GM23248 (cell line): ENCODE results near the gene TANGO6. TPM values are rescaled to one million over a fixed set of nuclear protein-coding genes. Genes with fewer than 3 reads are reported as not detected.
"Not testable (repeated sequence)": the region's sequence is repeated elsewhere in the genome, so short reads cannot be mapped to it uniquely, and the experiment has no call there.

ENCODE experiments used
- DNase-seq: peaks from one replicate; pipeline ENCODE4 v3.0.0-alpha.2; 2015
- H2AFZ ChIP-seq: fragments of 200-600 bp; sonication (generic); 2 replicates; pipeline ENCODE4 v1.6.1; 2016; ENCODE audit warnings: antibody characterized with exemption
- H3F3A ChIP-seq: fragments of 200-600 bp; sonication (generic); 2 replicates; pipeline ENCODE4 v1.6.1; 2016; ENCODE audit warnings: mild to moderate bottlenecking, antibody characterized with exemption, mixed run types; ENCODE audit not compliant: insufficient read depth
- H3K27ac ChIP-seq: fragments of 200-600 bp; sonication (generic); 2 replicates; pipeline ENCODE4 v1.5.1; 2016; ENCODE audit warnings: mild to moderate bottlenecking
- H3K27me3 ChIP-seq: fragments of 200-600 bp; sonication (generic); replicated peaks from 2 replicates; pipeline ENCODE4 v1.6.1; 2016; ENCODE audit warnings: mild to moderate bottlenecking; ENCODE audit not compliant: insufficient read depth
- H3K36me3 ChIP-seq: fragments of 200-600 bp; sonication (generic); 2 replicates; pipeline ENCODE4 v1.6.1; 2016; ENCODE audit warnings: low read depth, mild to moderate bottlenecking
- H3K4me1 ChIP-seq: fragments of 200-600 bp; sonication (generic); 2 replicates; pipeline ENCODE4 v1.6.1; 2016; ENCODE audit warnings: mild to moderate bottlenecking; ENCODE audit not compliant: insufficient read depth
- H3K4me2 ChIP-seq: fragments of 200-600 bp; sonication (generic); one replicate; pipeline ENCODE4 v1.6.1; 2016; ENCODE audit warnings: mild to moderate bottlenecking; ENCODE audit not compliant: unreplicated experiment
- H3K4me3 ChIP-seq: fragments of 200-600 bp; sonication (generic); 2 replicates; pipeline ENCODE4 v1.5.1; 2016; ENCODE audit warnings: mild to moderate bottlenecking
- H3K79me2 ChIP-seq: fragments of 200-600 bp; sonication (generic); 2 replicates; pipeline ENCODE4 v1.6.1; 2016; ENCODE audit warnings: mild to moderate bottlenecking; ENCODE audit not compliant: insufficient read depth
- H3K9ac ChIP-seq: fragments of 200-600 bp; sonication (generic); 2 replicates; pipeline ENCODE4 v1.6.1; 2016; ENCODE audit warnings: mild to moderate bottlenecking
- H3K9me2 ChIP-seq: fragments of 200-600 bp; sonication (generic); 2 replicates; pipeline ENCODE4 v1.6.1; 2016; ENCODE audit warnings: mixed run types, mild to moderate bottlenecking, moderate library complexity; ENCODE audit not compliant: insufficient read depth
- H3K9me3 ChIP-seq: fragments of 200-600 bp; sonication (generic); one replicate; pipeline ENCODE4 v1.6.1; 2017; ENCODE audit warnings: low read depth
- H4K20me1 ChIP-seq: fragments of 200-600 bp; sonication (generic); 2 replicates; pipeline ENCODE4 v1.6.0; 2016; ENCODE audit not compliant: insufficient read depth
- EZH2 ChIP-seq: fragments of 200-600 bp; sonication (generic); IDR thresholded peaks from 2 replicates; pipeline ENCODE4 v1.6.1; 2018; ENCODE audit warnings: antibody characterized with exemption, mild to moderate bottlenecking; ENCODE audit not compliant: insufficient read depth, poor library complexity, severe bottlenecking
- EZH2phosphoT487 ChIP-seq: fragments of 200-600 bp; sonication (generic); IDR thresholded peaks from 2 replicates; pipeline ENCODE4 v1.6.1; 2018; ENCODE audit warnings: antibody characterized with exemption, moderate library complexity, mild to moderate bottlenecking, low read depth; ENCODE audit not compliant: insufficient read depth
- WGBS, 2 experiments: methylation state at CpG; one replicate each; pipeline ENCODE4 v1.1.6; 2015 to 2017; ENCODE audit warnings: low lambda C conversion rate in 2 of 2, low coverage in 1 of 2; ENCODE audit errors: missing lambda C conversion rate in 2 of 2; 5-methylcytosine and 5-hydroxymethylcytosine counted together
- in situ Hi-C: fragments of 300-500 bp; cut with MboI; formaldehyde crosslinking; loops from 2 replicates; pipeline ENCODE4 v1.15.0; 2020
- polyA plus RNA-seq: library from polyadenylated mRNA; unstranded; fragments of >200 nt; fragmentation: Nextera tagmentation; extraction: Ambion mirVana; gene quantifications from 2 replicates; pipeline ENCODE4 v1.2.1, GENCODE V29; 2016
- total RNA-seq: library from RNA; depleted of rRNA; stranded (reverse); fragments of >200 nt; shearing (Covaris generic); gene quantifications from 2 replicates; pipeline ENCODE4 v1.2.3, GENCODE V29; 2014

Gene TANGO6
- total and polyA plus RNA-seq, 2 experiments from 2014 or later, result 7.8 to 12.8 TPM

DNA sequence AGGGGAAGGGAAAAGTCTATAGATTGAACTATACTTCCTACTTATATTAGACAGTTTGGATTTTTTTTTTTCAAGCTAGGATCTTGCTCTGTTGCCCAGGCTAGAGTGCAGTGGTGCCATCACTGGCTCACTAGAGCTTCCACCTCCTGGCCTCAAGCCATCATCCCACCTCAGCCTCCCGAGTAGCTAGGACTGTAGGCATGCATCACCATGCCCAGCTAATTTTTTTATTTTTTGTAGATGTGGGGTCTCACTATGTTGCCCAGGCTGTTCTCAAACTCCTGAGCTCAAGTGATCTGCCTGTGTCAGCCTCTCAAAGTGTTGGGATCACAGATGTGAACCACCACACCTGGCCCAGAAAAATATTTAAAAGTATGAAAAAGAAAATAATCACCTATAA is 141.1 kb downstream of the TANGO6 start:
- Histone ChIP-seq H4K20me1 (no peaks in the 10 kb centered on the region), H3K4me2 (no peak overlapping the region), H3K27me3 (no peaks in the 10 kb centered on the region), H3K4me3 (no peak overlapping the region), H3F3A (no peaks in the 10 kb centered on the region), H2AFZ (no peak overlapping the region), H3K27ac (no peak overlapping the region), H3K4me1 (peaks cover 8% of the 10 kb centered on the region; the same call in 1 of the 2 replicates), H3K36me3 (no peaks in the 10 kb centered on the region), H3K9ac (no peak overlapping the region), H3K79me2 (no peaks in the 10 kb centered on the region), H3K9me2 (no peaks in the 10 kb centered on the region), H3K9me3 (no peaks in the 10 kb centered on the region)
- DNase-seq, result no peak
- no peak for TF ChIP-seq EZH2phosphoT487
- TF ChIP-seq EZH2, result no peak
- 41 to 61% methylated on average over 1 of the region's 1 CpG for WGBS, 2 experiments
- in situ Hi-C loops, result no loop called here

DNA sequence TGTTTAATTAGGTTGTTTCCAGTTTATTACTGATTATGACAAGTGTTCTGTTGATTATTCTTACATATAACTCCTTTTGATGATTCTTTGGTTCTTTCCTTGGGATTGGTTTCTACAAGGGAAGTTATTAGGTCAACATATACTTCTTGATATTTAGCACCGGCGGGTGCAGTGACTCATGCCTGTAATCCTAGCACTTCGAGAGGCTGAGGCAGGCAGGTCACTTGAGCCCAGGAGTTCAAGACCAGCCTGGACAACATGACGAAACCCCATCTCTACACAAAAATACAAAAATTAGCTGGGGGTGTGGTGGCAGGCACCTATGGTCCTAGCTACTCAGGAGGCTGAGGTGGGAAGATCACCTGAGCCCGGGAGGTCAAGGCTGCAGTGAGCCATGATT is 141.9 kb downstream of the TANGO6 start:
- H3F3A ChIP-seq, result no peaks in the 10 kb centered on the region
- no peak overlapping the region for H3K27ac ChIP-seq
- H3K4me2 ChIP-seq, result no peak overlapping the region
- TF ChIP-seq EZH2phosphoT487 (no peak), EZH2 (no peak)
- no peak overlapping the region for H2AFZ ChIP-seq
- no peaks in the 10 kb centered on the region for H3K36me3 ChIP-seq
- in situ Hi-C loops, result no loop called here
- no peak for DNase-seq
- peaks cover 8% of the 10 kb centered on the region; the same call in 1 of the 2 replicates for H3K4me1 ChIP-seq
- 85 to 94% methylated on average over 5 of the region's 5 CpGs for WGBS, 2 experiments
- H3K9me3 ChIP-seq, result no peaks in the 10 kb centered on the region
- H3K27me3 ChIP-seq, result no peaks in the 10 kb centered on the region
- no peaks in the 10 kb centered on the region for H3K9me2 ChIP-seq
- no peak overlapping the region for H3K4me3 ChIP-seq
- no peaks in the 10 kb centered on the region for H4K20me1 ChIP-seq
- H3K9ac ChIP-seq, result no peak overlapping the region
- no peaks in the 10 kb centered on the region for H3K79me2 ChIP-seq

DNA sequence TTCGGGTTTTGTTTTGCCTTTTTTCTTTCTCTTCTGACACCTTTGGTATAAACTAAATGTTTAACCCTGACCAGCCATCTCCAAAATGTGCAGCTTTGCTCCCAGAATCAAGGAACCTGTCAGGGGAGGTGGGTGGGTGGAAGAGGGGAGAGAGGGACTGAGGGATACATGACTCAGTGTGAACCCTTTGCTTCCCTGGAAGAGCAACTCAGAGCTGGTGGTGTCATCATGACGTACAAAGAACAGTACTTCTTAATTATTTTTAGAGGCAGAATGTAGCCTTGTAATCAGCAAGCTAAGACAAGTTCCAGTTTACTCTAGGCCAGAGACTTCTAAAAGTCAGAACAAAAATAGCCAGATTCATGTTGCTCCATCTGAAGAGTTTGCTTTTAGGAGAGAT is 142.5 kb downstream of the TANGO6 start:
- in situ Hi-C loops, result no loop called here
- Histone ChIP-seq H3K27me3 (no peaks in the 10 kb centered on the region), H3K36me3 (no peaks in the 10 kb centered on the region), H3K79me2 (no peaks in the 10 kb centered on the region), H3K9ac (no peak overlapping the region), H3F3A (no peaks in the 10 kb centered on the region), H2AFZ (no peak overlapping the region), H3K27ac (peak overlapping the region; percentile 38; the same call in 1 of the 2 replicates), H3K4me1 (peaks cover 8% of the 10 kb centered on the region; the same call in 1 of the 2 replicates), H3K9me3 (no peaks in the 10 kb centered on the region), H3K4me3 (no peak overlapping the region), H3K9me2 (no peaks in the 10 kb centered on the region), H3K4me2 (no peak overlapping the region), H4K20me1 (no peaks in the 10 kb centered on the region)
- TF ChIP-seq EZH2phosphoT487 (no peak), EZH2 (no peak)
- DNase-seq, result peak; percentile 65
- WGBS, 2 experiments, result 68 to 79% methylated on average over 2 of the region's 2 CpGs

DNA sequence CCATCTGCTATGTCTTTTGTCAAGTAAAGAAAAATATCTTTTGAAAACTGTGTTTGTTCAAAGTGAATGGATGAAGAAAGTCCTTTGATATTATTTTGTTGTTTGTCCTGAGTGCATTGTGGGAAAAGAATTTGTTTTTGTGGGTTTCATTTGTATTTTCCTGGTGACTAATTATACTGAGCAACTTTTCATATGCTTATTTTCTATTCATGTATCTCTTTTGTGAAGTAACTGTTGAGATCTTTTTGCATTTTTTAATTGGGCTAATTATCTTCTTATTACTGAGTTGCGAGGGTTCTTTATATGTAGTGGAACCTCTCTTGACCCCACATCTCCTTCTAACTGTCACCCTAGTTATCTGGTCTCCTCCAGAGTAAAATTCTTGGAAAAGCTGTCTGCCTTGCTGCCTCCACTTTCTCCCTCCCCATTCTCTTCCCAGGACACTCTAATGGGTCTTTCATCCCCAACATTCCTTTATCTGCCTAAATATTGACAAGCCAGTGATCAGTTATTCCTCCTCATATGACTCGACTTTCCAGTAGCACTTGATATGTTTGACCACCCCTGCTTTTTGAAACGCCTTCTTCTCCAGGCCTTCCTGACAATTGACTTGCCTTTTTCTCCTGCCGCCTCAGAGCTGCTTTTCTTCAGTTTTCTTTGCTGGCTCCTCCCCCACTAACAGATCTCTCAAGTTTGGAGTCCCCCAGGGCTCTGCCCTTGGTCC is 144.6 kb downstream of the TANGO6 start:
- Histone ChIP-seq H3K36me3 (no peaks in the 10 kb centered on the region), H3K9me2 (no peaks in the 10 kb centered on the region), H3K4me1 (peaks cover 18% of the 10 kb centered on the region), H4K20me1 (no peaks in the 10 kb centered on the region), H3K27ac (no peak overlapping the region), H2AFZ (no peak overlapping the region), H3F3A (peaks cover 14% of the 10 kb centered on the region), H3K9me3 (no peaks in the 10 kb centered on the region), H3K4me2 (no peak overlapping the region), H3K79me2 (no peaks in the 10 kb centered on the region), H3K9ac (no peak overlapping the region), H3K27me3 (no peaks in the 10 kb centered on the region), H3K4me3 (no peak overlapping the region)
- in situ Hi-C loops, result no loop called here
- no peak for DNase-seq
- WGBS, 2 experiments, result 83 to 88% methylated on average over 4 of the region's 4 CpGs
- TF ChIP-seq EZH2phosphoT487, result no peak
- no peak for TF ChIP-seq EZH2

DNA sequence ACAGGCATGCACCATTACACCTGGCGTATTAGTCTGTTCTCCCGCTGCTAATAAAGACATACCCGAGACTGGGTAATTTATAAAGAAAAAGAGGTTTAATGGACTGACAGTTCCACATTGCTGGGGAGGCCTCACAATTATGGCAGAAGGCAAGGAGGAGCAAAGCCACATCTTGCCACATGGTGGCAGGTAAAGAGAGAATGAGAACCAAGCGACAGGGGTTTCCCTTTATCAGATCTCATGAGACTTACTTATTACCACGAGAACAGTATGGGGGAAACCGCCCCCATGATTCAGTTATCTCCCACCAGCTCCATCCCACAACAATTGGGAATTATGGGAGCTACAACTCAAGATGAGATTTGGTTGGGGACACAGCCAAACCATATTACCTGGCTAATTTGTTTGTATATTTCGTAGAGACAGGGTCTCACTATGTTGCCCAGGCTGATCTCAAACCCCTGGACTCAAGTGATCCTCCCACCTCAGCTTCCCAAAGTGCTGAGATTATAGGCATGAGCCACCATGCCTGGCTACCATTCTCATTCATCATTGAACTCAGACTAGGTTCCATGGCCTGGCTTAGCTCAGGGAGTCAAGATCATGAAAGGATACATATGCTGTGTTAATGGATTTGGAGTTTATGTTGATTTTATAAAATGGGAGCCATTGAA is 147.0 kb downstream of the TANGO6 start:
- H3K36me3 ChIP-seq, H3K27me3 ChIP-seq, H3K4me3 ChIP-seq, in situ Hi-C loops, H3K9ac ChIP-seq, H2AFZ ChIP-seq, H3K9me2 ChIP-seq, H3K79me2 ChIP-seq, H4K20me1 ChIP-seq, H3K9me3 ChIP-seq, H3K4me2 ChIP-seq, H3K27ac ChIP-seq, DNase-seq: not testable (repeated sequence)
- 95 to 96% methylated on average over 7 of the region's 7 CpGs for WGBS, 2 experiments
- peaks cover 42% of the 10 kb centered on the region for H3K4me1 ChIP-seq
- peaks cover 28% of the 10 kb centered on the region for H3F3A ChIP-seq
